Measurements from ENCODE around the gene ENTPD6. TPM values are rescaled to one million over a fixed set of nuclear protein-coding genes. Genes with fewer than 3 reads are reported as not detected.

The ENTPD6 gene
- total and polyA plus RNA-seq, 11 donors: 58.7 to 200 (median 93.3) TPM

GRCh38 chr20:25242231-25242630 lies 46.7 kb downstream of the ENTPD6 start:
- peaks cover 0 to 5% (median 0%) of the 10 kb centered on the region in 12 donors for H3K9me3 ChIP-seq
- TF ChIP-seq CTCF (IDR thresholded peaks at IDR 0.05) (no peak), POLR2A (IDR thresholded peaks at IDR 0.05) (no peak)
- no peak for ATAC-seq
- H3K27ac ChIP-seq: no peak overlapping the region
- DNase-seq: no peak
- H3K4me3 ChIP-seq: no peak overlapping the region
- H3K4me1 ChIP-seq: peaks cover 0 to 27% (median 22%) of the 10 kb centered on the region in 12 donors
- no peaks in the 10 kb centered on the region for H3K27me3 ChIP-seq
- 86 to 89% (median 88%) methylated on average over 10 of the region's 10 CpGs for WGBS, 4 donors
- intact Hi-C loops (cut with DNase I): loop anchor here in 2 of 10 donors (10.0 kb wide), 2 partner anchors 177 to 247 kb away; partner anchors contain the start of gene APMAP (in 1 of the 2)
- H3K36me3 ChIP-seq: no peaks in the 10 kb centered on the region

GRCh38 chr20:25243416-25243979 lies 48.0 kb downstream of the ENTPD6 start:
- Histone ChIP-seq H3K36me3 (no peaks in the 10 kb centered on the region), H3K9me3 (peaks cover 0 to 5% (median 0%) of the 10 kb centered on the region in 12 donors), H3K27ac (no peak overlapping the region), H3K4me1 (peaks cover 0 to 21% (median 13%) of the 10 kb centered on the region in 12 donors), H3K27me3 (no peaks in the 10 kb centered on the region), H3K4me3 (no peak overlapping the region)
- TF ChIP-seq POLR2A (IDR thresholded peaks at IDR 0.05) (no peak), CTCF (IDR thresholded peaks at IDR 0.05) (no peak)
- no peak for ATAC-seq
- intact Hi-C loops (cut with DNase I): loop anchor here in 2 of 10 donors (10.0 kb wide), 2 partner anchors 179 to 249 kb away; partner anchors contain the start of gene APMAP (in 1 of the 2)
- no peak for DNase-seq

- no peak for ATAC-seq
- Histone ChIP-seq H3K4me3 (no peak overlapping the region), H3K4me1 (peaks cover 0 to 32% (median 18%) of the 10 kb centered on the region in 12 donors), H3K9me3 (peaks cover 0 to 5% (median 0%) of the 10 kb centered on the region in 12 donors), H3K27ac (no peak overlapping the region), H3K27me3 (no peaks in the 10 kb centered on the region), H3K36me3 (no peaks in the 10 kb centered on the region)
- WGBS, 4 donors: 95 to 98% (median 98%) methylated on average over 5 of the region's 5 CpGs
- intact Hi-C loops (cut with DNase I): loop anchor here in 9 of 10 donors (5.0 to 10.0 kb wide), 5 partner anchors 48 to 250 kb away; partner anchors contain the start of genes ENTPD6 (in 5 of the 9), APMAP (in 1 of the 9) and VSX1 (in 1 of the 9)
- no peak for TF ChIP-seq POLR2A (IDR thresholded peaks at IDR 0.05)
- no peak for DNase-seq
These were observed 49.5 kb downstream of the ENTPD6 start for GRCh38 chr20:25244976-25245375.

GRCh38 chr20:25245461-25245860 lies 49.9 kb downstream of the ENTPD6 start:
- peaks cover 0 to 36% (median 21%) of the 10 kb centered on the region in 12 donors for H3K4me1 ChIP-seq
- no peak overlapping the region for H3K27ac ChIP-seq
- no peaks in the 10 kb centered on the region for H3K27me3 ChIP-seq
- ATAC-seq: no peak
- H3K9me3 ChIP-seq: peaks cover 0 to 5% (median 0%) of the 10 kb centered on the region in 12 donors
- intact Hi-C loops (cut with DNase I): loop anchor here in 9 of 10 donors (5.0 to 10.0 kb wide), 5 partner anchors 48 to 251 kb away; partner anchors contain the start of genes ENTPD6 (in 5 of the 9), APMAP (in 1 of the 9) and VSX1 (in 1 of the 9)
- no peaks in the 10 kb centered on the region for H3K36me3 ChIP-seq
- TF ChIP-seq POLR2A (IDR thresholded peaks at IDR 0.05): no peak
- no peak for TF ChIP-seq CTCF (IDR thresholded peaks at IDR 0.05)
- WGBS, 4 donors: 94 to 100% (median 98%) methylated on average over 1 of the region's 1 CpG
- H3K4me3 ChIP-seq: no peak overlapping the region
- DNase-seq: no peak

All from heart left ventricle (tissue), 16 donors.